IMR-90 (cell line): ENCODE measurements around the gene PDE6B. TPM values are rescaled to one million over a fixed set of nuclear protein-coding genes. Genes with fewer than 3 reads are reported as not detected.

Experiments
- ATAC-seq: fragments of 200-7000 bp; cut with Tn5 transposase; 2 replicates; pipeline ENCODE4 v1.9.1; 2020; ENCODE audit warnings: low read depth, mild to moderate bottlenecking, moderate library complexity
- BruUV-seq: library from RNA; stranded (reverse); fragments of 400-500 nt; replicated peaks from 2 replicates; lab custom pipeline; 2021; lab: Mats Ljungman, UMichigan
- CTCF ChIA-PET: fragments of 300-600 bp; formaldehyde crosslinking; extraction: SDS; loops from one replicate; lab custom pipeline; 2021; ENCODE audit warnings: antibody characterized with exemption; lab: Yijun Ruan, JAX
- POLR2A ChIA-PET: fragments of 300-600 bp; sonication (Branson Sonifier 250); formaldehyde crosslinking; loops from one replicate; lab custom pipeline; 2022; ENCODE audit warnings: antibody characterized with exemption; ENCODE audit not compliant: unreplicated experiment; lab: Charles Lee
- DNase-seq: peaks from one replicate; pipeline ENCODE4 v3.0.0; 2013
- H2AFZ ChIP-seq: replicated peaks from 2 replicates; pipeline ENCODE3; 2013; ENCODE audit warnings: low read length, mild to moderate bottlenecking; ENCODE audit not compliant: poor library complexity
- H2AK5ac ChIP-seq: 2 replicates; pipeline ENCODE4 v1.6.1; 2013; ENCODE audit warnings: low read depth, low read length, inconsistent platforms
- H2AK9ac ChIP-seq: replicated peaks from 2 replicates; pipeline ENCODE3; 2013; ENCODE audit warnings: mild to moderate bottlenecking, low read depth, low read length, moderate library complexity; ENCODE audit not compliant: poor library complexity
- H2BK120ac ChIP-seq: 2 replicates; pipeline ENCODE4 v1.6.1; 2013; ENCODE audit warnings: low read depth, low read length, inconsistent platforms
- H2BK15ac ChIP-seq: 3 replicates; pipeline ENCODE4 v1.6.1; 2013; ENCODE audit warnings: low read depth, low read length, inconsistent platforms
- H2BK20ac ChIP-seq: 2 replicates; pipeline ENCODE4 v1.6.1; 2013; ENCODE audit warnings: low read depth, mild to moderate bottlenecking, inconsistent platforms, low read length, moderate library complexity
- H2BK5ac ChIP-seq: 2 replicates; pipeline ENCODE4 v1.6.1; 2013; ENCODE audit warnings: mild to moderate bottlenecking, low read depth, low read length, inconsistent platforms; ENCODE audit not compliant: poor library complexity, severe bottlenecking
- H3K14ac ChIP-seq: replicated peaks from 2 replicates; pipeline ENCODE4 v1.6.1; 2013; ENCODE audit warnings: low read depth, low read length, inconsistent platforms
- H3K18ac ChIP-seq: 2 replicates; pipeline ENCODE4 v1.6.1; 2013; ENCODE audit warnings: low read depth, low read length, control low read depth
- H3K23ac ChIP-seq: 2 replicates; pipeline ENCODE4 v1.6.1; 2013; ENCODE audit warnings: low read depth, low read length, inconsistent platforms
- H3K27ac ChIP-seq: 2 replicates; pipeline ENCODE4 v1.5.1; 2013; ENCODE audit warnings: mild to moderate bottlenecking, control low read depth, low read length; ENCODE audit not compliant: insufficient read depth
- H3K27me3 ChIP-seq: 2 replicates; pipeline ENCODE4 v1.6.1; 2013; ENCODE audit warnings: low read length; ENCODE audit not compliant: control insufficient read depth, insufficient read depth
- H3K36me3 ChIP-seq: 2 replicates; pipeline ENCODE4 v1.6.1; 2013; ENCODE audit warnings: low read length, mixed read lengths; ENCODE audit not compliant: control insufficient read depth, insufficient read depth
- H3K4ac ChIP-seq: 2 replicates; pipeline ENCODE4 v1.6.1; 2013; ENCODE audit warnings: low read depth, low read length, inconsistent platforms
- H3K4me1 ChIP-seq: 2 replicates; pipeline ENCODE4 v1.6.1; 2013; ENCODE audit warnings: low read length, mixed read lengths; ENCODE audit not compliant: control insufficient read depth, insufficient read depth
- H3K4me2 ChIP-seq: 2 replicates; pipeline ENCODE4 v1.6.1; 2013; ENCODE audit warnings: low read depth, mild to moderate bottlenecking, control low read depth, low read length, moderate library complexity
- H3K4me3 ChIP-seq: 2 replicates; pipeline ENCODE4 v1.5.1; 2013; ENCODE audit warnings: low read depth, mild to moderate bottlenecking, control low read depth, low read length, moderate library complexity; ENCODE audit not compliant: insufficient read depth
- H3K56ac ChIP-seq: 2 replicates; pipeline ENCODE4 v1.6.1; 2013; ENCODE audit warnings: low read length, inconsistent platforms; ENCODE audit not compliant: insufficient read depth; ENCODE audit errors: extremely low read depth
- H3K79me1 ChIP-seq, 2 experiments: 2 replicates each; pipeline ENCODE4 v1.6.1; 2013; ENCODE audit warnings: low read length in 2 of 2, inconsistent platforms in 1 of 2, low read depth in 1 of 2
- H3K9ac ChIP-seq: 2 replicates; pipeline ENCODE4 v1.6.1; 2013; ENCODE audit warnings: low read depth, low read length, control low read depth
- H3K9me1 ChIP-seq: 2 replicates; pipeline ENCODE4 v1.6.1; 2013; ENCODE audit warnings: low read length, inconsistent platforms; ENCODE audit not compliant: insufficient read depth
- H3K9me3 ChIP-seq: 2 replicates; pipeline ENCODE4 v1.6.1; 2013; ENCODE audit warnings: low read length; ENCODE audit not compliant: control insufficient read depth, insufficient read depth
- H4K20me1 ChIP-seq: 2 replicates; pipeline ENCODE4 v1.6.1; 2013; ENCODE audit warnings: low read length, inconsistent platforms; ENCODE audit not compliant: insufficient read depth
- H4K5ac ChIP-seq: 2 replicates; pipeline ENCODE4 v1.6.1; 2013; ENCODE audit warnings: mild to moderate bottlenecking, low read depth, low read length, control low read depth
- H4K8ac ChIP-seq, 2 experiments: 2 replicates each; pipeline ENCODE4 v1.6.1; 2013; ENCODE audit warnings: low read depth in 2 of 2, low read length in 2 of 2, control low read depth in 1 of 2, inconsistent platforms in 1 of 2
- H4K91ac ChIP-seq: 2 replicates; pipeline ENCODE4 v1.6.1; 2013; ENCODE audit warnings: low read depth, low read length, inconsistent platforms; ENCODE audit not compliant: insufficient read depth
- BHLHE40 ChIP-seq: fragments of 150-350 bp; IDR thresholded peaks from 2 replicates; pipeline ENCODE4 v1.6.1; 2016; ENCODE audit warnings: mild to moderate bottlenecking, low read depth, low read length
- CEBPB ChIP-seq: IDR thresholded peaks from 2 replicates; pipeline ENCODE4 v1.6.1; 2012; ENCODE audit warnings: low read depth, low read length, improper control_type of control experiment
- NFE2L2 ChIP-seq: fragments of 150-350 bp; IDR thresholded peaks from 2 replicates; pipeline ENCODE4 v1.6.1; 2016; ENCODE audit warnings: low read depth, mild to moderate bottlenecking, low read length
- POLR2A ChIP-seq: IDR thresholded peaks from 2 replicates; pipeline ENCODE4 v1.6.1; 2012; ENCODE audit warnings: mild to moderate bottlenecking, low read depth, low read length
- RAD21 ChIP-seq: IDR thresholded peaks from 2 replicates; pipeline ENCODE4 v1.6.1; 2012; ENCODE audit warnings: low read length, improper control_type of control experiment
- RCOR1 ChIP-seq: IDR thresholded peaks from 2 replicates; pipeline ENCODE4 v1.6.1; 2012; ENCODE audit warnings: mild to moderate bottlenecking, low read length, improper control_type of control experiment; ENCODE audit not compliant: insufficient replicate concordance
- whole genome bisulfite sequencing, 2 experiments: methylation state at CpG; one replicate each; pipeline versions ENCODE4 v1.1.5 to v1.1.7; 2013; ENCODE audit warnings: missing lambda C conversion rate in 2 of 2; ENCODE audit not compliant: insufficient read length in 1 of 2; ENCODE audit errors: extremely low coverage in 2 of 2; 5-methylcytosine and 5-hydroxymethylcytosine counted together
- dilution Hi-C: fragments of 300-500 bp; cut with HindIII; formaldehyde crosslinking; loops from one replicate; pipeline ENCODE4 v1.14.3; 2018; ENCODE audit warnings: low sequenced_read_pairs; ENCODE audit not compliant: unreplicated experiment
- in situ Hi-C: fragments of 300-500 bp; cut with MboI; formaldehyde crosslinking; loops from 3 replicates; pipeline ENCODE4 v1.14.3; 2019; ENCODE audit warnings: low sequenced_read_pairs, inconsistent platforms, mixed read lengths
- intact Hi-C: fragments of 100-400 bp; cut with micrococcal nuclease; formaldehyde crosslinking; loops from 2 replicates; pipeline ENCODE4 v1.10.0; 2022
- polyA plus RNA-seq, 3 experiments: library from polyadenylated mRNA; depleted of rRNA; stranded (reverse); fragments of >200 nt; gene quantifications; 2 replicates each; pipeline ENCODE4 v1.2.3, GENCODE V29; 2012; ENCODE audit warnings: low replicate concordance in 1 of 3
- total RNA-seq: library from RNA; depleted of rRNA; stranded (reverse); fragments of >200 nt; gene quantifications from 2 replicates; pipeline ENCODE4 v1.2.3, GENCODE V29; 2012
- TF ChIP-seq, protein P1 (sequence below): fragments of 150-350 bp; IDR thresholded peaks from 2 replicates; pipeline ENCODE4 v1.6.1; 2016; ENCODE audit warnings: low read depth, mild to moderate bottlenecking, low read length, moderate library complexity, borderline replicate concordance
- TF ChIP-seq, protein P2 (sequence below): fragments of 150-350 bp; IDR thresholded peaks from 2 replicates; pipeline ENCODE4 v1.6.1; 2017; ENCODE audit warnings: mild to moderate bottlenecking, antibody characterized with exemption, low read length, low read depth

Gene PDE6B
- total and polyA plus RNA-seq, 2 of the 4 experiments (the other 2 are of a cell fraction) = under 0.01 TPM; not detected in 1

DNA sequence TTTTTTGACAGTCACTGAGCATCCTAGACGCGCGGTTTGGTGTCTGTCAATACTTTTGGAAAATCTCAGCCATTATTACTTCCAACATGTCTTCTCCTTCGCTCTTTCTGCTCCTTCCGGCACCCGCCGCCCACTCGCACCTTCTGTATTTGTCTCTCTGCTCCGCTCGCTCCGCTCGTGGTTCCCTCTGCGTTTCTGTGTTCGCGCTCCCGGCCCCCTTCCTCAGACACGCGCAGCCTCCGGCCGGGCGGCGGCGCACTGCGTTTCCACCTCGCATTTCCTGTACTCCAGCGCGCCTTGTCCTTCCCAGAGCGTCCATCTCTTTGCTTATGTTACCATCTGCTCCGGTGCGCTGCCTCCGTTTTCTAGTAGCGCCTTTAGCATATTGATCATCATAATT, 21.1 kb downstream of the PDE6B start:
- no peak overlapping the region for H3K4me3 ChIP-seq
- no TSS peak for BruUV-seq
- CTCF ChIA-PET = no interaction called here
- no peak overlapping the region for H2AFZ ChIP-seq
- peaks cover 5% of the 10 kb centered on the region; the same call in 1 of the 2 replicates for H3K27me3 ChIP-seq
- no peak overlapping the region for H4K8ac ChIP-seq
- H2BK15ac ChIP-seq = no peak overlapping the region
- no peak overlapping the region for H4K5ac ChIP-seq
- no peak overlapping the region for H2AK5ac ChIP-seq
- H3K23ac ChIP-seq = no peak overlapping the region
- 67% methylated on average over 27 of the region's 32 CpGs; no CpG with 5 or more reads in 1 of the 2 experiments for WGBS, 2 experiments
- ATAC-seq (no peak), DNase-seq (no peak)
- no peak overlapping the region for H2BK20ac ChIP-seq
- no peaks in the 10 kb centered on the region for H3K4me1 ChIP-seq
- H3K36me3 ChIP-seq = no peaks in the 10 kb centered on the region
- H3K9me3 ChIP-seq = peaks cover 3% of the 10 kb centered on the region
- TF ChIP-seq NFE2L2 (no peak), BHLHE40 (no peak), CEBPB (no peak), POLR2A (no peak), RAD21 (no peak), RCOR1 (no peak)
- TF ChIP-seq, protein P1, sequence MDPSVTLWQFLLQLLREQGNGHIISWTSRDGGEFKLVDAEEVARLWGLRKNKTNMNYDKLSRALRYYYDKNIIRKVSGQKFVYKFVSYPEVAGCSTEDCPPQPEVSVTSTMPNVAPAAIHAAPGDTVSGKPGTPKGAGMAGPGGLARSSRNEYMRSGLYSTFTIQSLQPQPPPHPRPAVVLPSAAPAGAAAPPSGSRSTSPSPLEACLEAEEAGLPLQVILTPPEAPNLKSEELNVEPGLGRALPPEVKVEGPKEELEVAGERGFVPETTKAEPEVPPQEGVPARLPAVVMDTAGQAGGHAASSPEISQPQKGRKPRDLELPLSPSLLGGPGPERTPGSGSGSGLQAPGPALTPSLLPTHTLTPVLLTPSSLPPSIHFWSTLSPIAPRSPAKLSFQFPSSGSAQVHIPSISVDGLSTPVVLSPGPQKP = no peak
- TF ChIP-seq, protein P2, sequence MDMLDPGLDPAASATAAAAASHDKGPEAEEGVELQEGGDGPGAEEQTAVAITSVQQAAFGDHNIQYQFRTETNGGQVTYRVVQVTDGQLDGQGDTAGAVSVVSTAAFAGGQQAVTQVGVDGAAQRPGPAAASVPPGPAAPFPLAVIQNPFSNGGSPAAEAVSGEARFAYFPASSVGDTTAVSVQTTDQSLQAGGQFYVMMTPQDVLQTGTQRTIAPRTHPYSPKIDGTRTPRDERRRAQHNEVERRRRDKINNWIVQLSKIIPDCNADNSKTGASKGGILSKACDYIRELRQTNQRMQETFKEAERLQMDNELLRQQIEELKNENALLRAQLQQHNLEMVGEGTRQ = no peak
- no peak overlapping the region for H2BK5ac ChIP-seq
- no peak overlapping the region for H3K27ac ChIP-seq
- no peak overlapping the region for H3K18ac ChIP-seq
- H3K4ac ChIP-seq = no peak overlapping the region
- no peak overlapping the region for H3K14ac ChIP-seq
- no peak overlapping the region for H3K4me2 ChIP-seq
- dilution Hi-C loops = no loop called here
- H2BK120ac ChIP-seq = no peak overlapping the region
- H3K9ac ChIP-seq = no peak overlapping the region
- no peak overlapping the region for H4K91ac ChIP-seq
- no peaks in the 10 kb centered on the region for H4K20me1 ChIP-seq
- no peaks in the 10 kb centered on the region for H3K79me1 ChIP-seq
- H3K56ac ChIP-seq = no peak overlapping the region
- no peak overlapping the region for H2AK9ac ChIP-seq
- H3K9me1 ChIP-seq = no peaks in the 10 kb centered on the region
- in situ Hi-C loops = no loop called here
- POLR2A ChIA-PET = no interaction called here
- intact Hi-C loops = no loop called here
